HFFc6 (cell line): ENCODE results near the gene KCTD7. TPM values are rescaled to one million over a fixed set of nuclear protein-coding genes. Genes with fewer than 3 reads are reported as not detected.
"Not testable (repeated sequence)": the region's sequence is repeated elsewhere in the genome, so short reads cannot be mapped to it uniquely, and the experiment has no call there.

ENCODE experiments used
- DNase-seq: peaks from one replicate; pipeline ENCODE4 v3.0.0-alpha.2; 2018
- H3K27ac Mint-ChIP-seq: 2 replicates; pipeline ENCODE4 v1.8.0; 2020; ENCODE audit warnings: mild to moderate bottlenecking, mixed read lengths
- H3K27me3 Mint-ChIP-seq: 2 replicates; pipeline ENCODE4 v1.8.0; 2021; ENCODE audit warnings: mild to moderate bottlenecking, moderate library complexity, mixed read lengths; ENCODE audit not compliant: insufficient read depth
- H3K36me3 Mint-ChIP-seq: 2 replicates; pipeline ENCODE4 v1.8.0; 2021; ENCODE audit warnings: low read depth, mixed read lengths
- H3K4me1 Mint-ChIP-seq: 2 replicates; pipeline ENCODE4 v1.8.0; 2020; ENCODE audit warnings: low read depth, mixed read lengths
- H3K4me3 Mint-ChIP-seq: 2 replicates; pipeline ENCODE4 v1.8.0; 2020; ENCODE audit warnings: mild to moderate bottlenecking, moderate library complexity, mixed read lengths
- H3K9me3 Mint-ChIP-seq: 2 replicates; pipeline ENCODE4 v1.8.0; 2020; ENCODE audit warnings: mild to moderate bottlenecking, mixed read lengths
- CTCF ChIP-seq: fragments of 200-600 bp; sonication (generic); IDR thresholded peaks from 2 replicates; pipeline ENCODE4 v1.5.0; 2021; ENCODE audit warnings: antibody characterized with exemption, mild to moderate bottlenecking
- total RNA-seq, 6 experiments: library from RNA; stranded (reverse); fragmentation: NEBNext Ultra II Directional; extraction: Animal tissue kit (Norgen Biotek cat#: 25700); gene quantifications; 2 replicates in 1 of 6; 3 replicates in 5 of 6; pipeline ENCODE4 v1.2.3, GENCODE V29; 2021

The KCTD7 gene
- total RNA-seq, 6 experiments from 2014 or later, result 8.2 to 11.8 (median 10.1) TPM

- no peak for TF ChIP-seq CTCF
- Mint-ChIP-seq H3K9me3 (no peaks in the 10 kb centered on the region), H3K36me3 (peaks cover 19% of the 10 kb centered on the region), H3K27ac (peak overlapping the region; percentile 98), H3K4me1 (peaks cover 34% of the 10 kb centered on the region), H3K4me3 (peak overlapping the region; percentile 92), H3K27me3 (peaks cover 1% of the 10 kb centered on the region)
- peak; percentile 87 for DNase-seq
Measured at GRCh38 chr7:66681491-66682349, 53.0 kb downstream of the KCTD7 start.

GRCh38 chr7:66682350-66683093 lies 53.8 kb downstream of the KCTD7 start:
- H3K36me3 Mint-ChIP-seq, result peaks cover 23% of the 10 kb centered on the region
- peak overlapping the region; percentile 98 for H3K27ac Mint-ChIP-seq
- peaks cover 4% of the 10 kb centered on the region; the same call in 1 of the 2 replicates for H3K9me3 Mint-ChIP-seq
- peaks cover 37% of the 10 kb centered on the region for H3K4me1 Mint-ChIP-seq
- peaks cover 1% of the 10 kb centered on the region for H3K27me3 Mint-ChIP-seq
- no peak for TF ChIP-seq CTCF
- H3K4me3 Mint-ChIP-seq, result peak overlapping the region; percentile 92
- peak; percentile 38 for DNase-seq

- DNase-seq, result peak; percentile 71
- H3K27ac Mint-ChIP-seq, result peak overlapping the region; percentile 98
- H3K9me3 Mint-ChIP-seq, H3K27me3 Mint-ChIP-seq: not testable (repeated sequence)
- peaks cover 39% of the 10 kb centered on the region for H3K4me1 Mint-ChIP-seq
- peaks cover 30% of the 10 kb centered on the region for H3K36me3 Mint-ChIP-seq
- peak overlapping the region; percentile 92 for H3K4me3 Mint-ChIP-seq
Measured at GRCh38 chr7:66683094-66683769, 54.6 kb downstream of the KCTD7 start.

GRCh38 chr7:66683770-66684123 lies 55.1 kb downstream of the KCTD7 start:
- Mint-ChIP-seq H3K4me1 (peaks cover 37% of the 10 kb centered on the region), H3K27me3 (peaks cover 1% of the 10 kb centered on the region)

GRCh38 chr7:66685663-66686062 lies 57.0 kb downstream of the KCTD7 start:
- H3K27me3 Mint-ChIP-seq, H3K4me3 Mint-ChIP-seq, DNase-seq: not testable (repeated sequence)
- H3K27ac Mint-ChIP-seq, result 0 out of 2 replicates have a peak overlapping the region, but pooled peaks have one; percentile 64
- H3K36me3 Mint-ChIP-seq, result peaks cover 31% of the 10 kb centered on the region
- H3K9me3 Mint-ChIP-seq, result peaks cover 13% of the 10 kb centered on the region
- peaks cover 33% of the 10 kb centered on the region for H3K4me1 Mint-ChIP-seq

More at GRCh38 chr7:66683770-66684123, 55.1 kb downstream of the KCTD7 start:
- no peak for TF ChIP-seq CTCF
- H3K36me3 Mint-ChIP-seq, result peaks cover 35% of the 10 kb centered on the region
- H3K27ac Mint-ChIP-seq, result peak overlapping the region; percentile 98
- H3K4me3 Mint-ChIP-seq, result peak overlapping the region; percentile 92
- DNase-seq, result no peak
- H3K9me3 Mint-ChIP-seq, result peaks cover 13% of the 10 kb centered on the region

GRCh38 chr7:66687186-66687585 lies 58.5 kb downstream of the KCTD7 start:
- no peak for DNase-seq
- H3K4me3 Mint-ChIP-seq, result no peak overlapping the region
- H3K27ac Mint-ChIP-seq, result no peak overlapping the region
- TF ChIP-seq CTCF, result no peak
- peaks cover 31% of the 10 kb centered on the region for H3K36me3 Mint-ChIP-seq
- peaks cover 13% of the 10 kb centered on the region for H3K9me3 Mint-ChIP-seq
- peaks cover 33% of the 10 kb centered on the region for H3K4me1 Mint-ChIP-seq
- no peaks in the 10 kb centered on the region; the same call in 1 of the 2 replicates for H3K27me3 Mint-ChIP-seq

GRCh38 chr7:66687672-66688071 lies 59.0 kb downstream of the KCTD7 start:
- peaks cover 33% of the 10 kb centered on the region for H3K4me1 Mint-ChIP-seq
- not testable (repeated sequence) for H3K4me3 Mint-ChIP-seq, DNase-seq

More at GRCh38 chr7:66687672-66688071, 59.0 kb downstream of the KCTD7 start:
- Mint-ChIP-seq H3K27ac (peak overlapping the region; percentile 7; the same call in 1 of the 2 replicates), H3K9me3 (peaks cover 13% of the 10 kb centered on the region), H3K36me3 (peaks cover 31% of the 10 kb centered on the region)
- not testable (repeated sequence) for H3K27me3 Mint-ChIP-seq
